ENCODE results near the gene COA3.

The COA3 gene

GRCh38 chr17:42772945-42773289 lies 25.6 kb downstream of the COA3 start:
- no peak for TF ChIP-seq CTCF (IDR thresholded peaks at IDR 0.05)

GRCh38 chr17:42767512-42767911 lies 31.0 kb downstream of the COA3 start:
- no peak for TF ChIP-seq CTCF (IDR thresholded peaks at IDR 0.05)

GRCh38 chr17:42766124-42766523 lies 32.4 kb downstream of the COA3 start:
- TF ChIP-seq CTCF (IDR thresholded peaks at IDR 0.05): no peak

GRCh38 chr17:42761638-42762037 lies 36.9 kb downstream of the COA3 start:
- TF ChIP-seq CTCF (IDR thresholded peaks at IDR 0.05): no peak

- TF ChIP-seq CTCF (IDR thresholded peaks at IDR 0.05): no peak
These were observed 37.6 kb downstream of the COA3 start, which contains the start of gene RAMP2 for GRCh38 chr17:42760652-42761581. Gene RAMP2, plus strand, starts transcription at chr17:42761227. Its CDS starts 35 bp downstream, at chr17:42761262.

GRCh38 chr17:42759982-42760651 lies 38.4 kb downstream of the COA3 start:
- TF ChIP-seq CTCF (IDR thresholded peaks at IDR 0.05): no peak

GRCh38 chr17:42754782-42755181 lies 43.7 kb downstream of the COA3 start:
- TF ChIP-seq CTCF (IDR thresholded peaks at IDR 0.05): no peak

Measured in LNCAP (cell line).